GM08714 (cell line): ENCODE results near the gene KIF6.
"Not testable (repeated sequence)": the region's sequence is repeated elsewhere in the genome, so short reads cannot be mapped to it uniquely, and the experiment has no call there.

Experiments
- H3K4me3 ChIP-seq: fragments of 200-500 bp; sonication (Bioruptor generic); 2 replicates; pipeline ENCODE4 v1.5.1; 2014; ENCODE audit warnings: mild to moderate bottlenecking, low read length, inconsistent platforms
- ZNF274 ChIP-seq: IDR thresholded peaks from 2 replicates; pipeline ENCODE4 v1.6.1; 2012; ENCODE audit warnings: mild to moderate bottlenecking, low read depth, low read length

Gene KIF6

GRCh38 chr6:39488255-39488879, 236.8 kb downstream of the KIF6 start:
- H3K4me3 ChIP-seq, result no peak overlapping the region
- TF ChIP-seq ZNF274, result no peak

DNA sequence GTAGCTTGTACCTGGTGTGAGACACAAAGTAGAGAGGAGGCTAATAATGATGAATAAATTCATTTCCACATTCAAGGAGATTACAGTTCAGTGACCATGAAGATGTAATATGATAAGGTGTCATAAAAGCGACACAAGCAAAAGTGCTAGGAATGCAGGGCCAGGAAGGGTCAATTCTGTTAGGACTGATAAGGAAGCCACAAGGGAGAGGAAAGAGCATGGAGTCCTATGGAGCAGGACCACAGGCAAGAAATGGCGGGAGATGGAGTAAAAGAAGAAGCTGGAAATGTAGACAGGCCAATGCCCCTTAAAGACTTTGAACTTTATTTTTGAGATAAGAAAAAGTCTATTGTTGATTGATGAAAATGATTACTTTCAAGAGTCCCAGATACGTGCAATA, 240.9 kb downstream of the KIF6 start:
- H3K4me3 ChIP-seq, result no peak overlapping the region
- no peak for TF ChIP-seq ZNF274

DNA sequence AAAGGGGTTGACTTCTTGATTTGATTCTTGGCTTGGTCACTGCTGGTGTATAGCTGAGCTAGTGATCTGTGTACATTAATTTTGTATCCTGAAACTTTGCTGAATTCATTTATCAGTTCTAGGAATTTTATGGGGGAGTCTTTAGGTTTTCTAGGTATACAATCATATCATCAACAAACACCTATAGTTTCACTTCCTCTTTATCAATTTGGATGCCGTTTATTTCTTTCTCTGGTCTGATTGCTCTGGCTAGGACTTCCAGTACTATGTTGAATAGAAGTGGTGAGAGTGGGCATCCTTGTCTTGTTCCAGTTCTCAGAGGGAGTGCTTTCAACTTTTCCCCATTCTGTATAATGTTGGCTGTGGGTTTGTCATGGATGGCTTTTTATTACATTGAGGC, 245.4 kb downstream of the KIF6 start:
- not testable (repeated sequence) for H3K4me3 ChIP-seq

- TF ChIP-seq ZNF274, result no peak
- no peak overlapping the region for H3K4me3 ChIP-seq
Observed at GRCh38 chr6:39476670-39477069, 248.5 kb downstream of the KIF6 start.

GRCh38 chr6:39476151-39476550, 249.1 kb downstream of the KIF6 start:
- no peak overlapping the region for H3K4me3 ChIP-seq
- TF ChIP-seq ZNF274, result no peak

- TF ChIP-seq ZNF274, result no peak
- no peak overlapping the region for H3K4me3 ChIP-seq
Observed at GRCh38 chr6:39471954-39472659, 253.1 kb downstream of the KIF6 start.

- no peak overlapping the region for H3K4me3 ChIP-seq
- TF ChIP-seq ZNF274, result no peak
Observed at GRCh38 chr6:39470506-39470905, 254.7 kb downstream of the KIF6 start.

- TF ChIP-seq ZNF274, result no peak
- no peak overlapping the region for H3K4me3 ChIP-seq
Observed at GRCh38 chr6:39468385-39468784, 256.8 kb downstream of the KIF6 start.

DNA sequence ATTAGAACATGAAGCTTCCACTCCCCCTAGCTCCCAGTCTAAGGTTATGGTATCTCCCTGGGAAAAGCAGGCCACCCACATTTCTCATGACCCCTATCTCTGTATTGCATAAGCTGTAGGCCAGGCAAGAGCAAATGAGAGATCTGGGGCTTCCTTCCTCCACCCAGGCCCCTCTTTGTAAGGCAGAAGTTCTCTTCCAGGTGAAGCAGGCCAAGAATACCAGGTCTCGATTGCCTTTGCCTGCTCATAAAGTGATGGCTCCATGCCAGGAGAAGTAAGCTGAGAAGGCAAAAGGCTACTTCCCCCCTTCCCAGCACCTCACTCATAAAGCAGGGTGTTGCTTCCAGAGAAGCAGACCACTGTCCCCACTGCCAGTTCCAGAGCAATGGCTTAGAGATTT, 258.6 kb downstream of the KIF6 start:
- TF ChIP-seq ZNF274, result no peak

GRCh38 chr6:39465539-39465938, 259.7 kb downstream of the KIF6 start:
- no peak overlapping the region for H3K4me3 ChIP-seq
- TF ChIP-seq ZNF274, result no peak

More for the DNA sequence above, 258.6 kb downstream of the KIF6 start:
- H3K4me3 ChIP-seq, result no peak overlapping the region

DNA sequence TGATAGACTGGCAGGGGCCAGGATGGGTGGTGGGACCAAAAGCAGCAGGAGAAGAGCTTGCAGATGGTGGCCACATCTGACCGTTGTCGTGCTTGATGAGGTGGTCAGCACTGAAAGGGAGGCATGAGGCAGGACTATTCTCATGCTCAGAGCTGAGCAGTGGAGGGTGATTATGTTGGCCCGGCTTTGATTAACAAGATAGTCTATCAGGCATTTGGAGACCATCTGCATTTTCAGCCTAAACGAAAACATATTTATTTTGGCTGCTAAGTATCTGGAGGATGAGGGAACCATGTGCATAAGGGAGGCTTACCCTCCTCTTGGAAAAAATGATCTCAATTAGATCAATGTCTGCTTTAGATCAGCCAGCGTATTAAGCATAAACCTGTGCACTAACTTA, 261.1 kb downstream of the KIF6 start:
- TF ChIP-seq ZNF274, result no peak
- H3K4me3 ChIP-seq, result no peak overlapping the region

- H3K4me3 ChIP-seq, result no peak overlapping the region
- no peak for TF ChIP-seq ZNF274
Observed at GRCh38 chr6:39453956-39454524, 271.2 kb downstream of the KIF6 start.

DNA sequence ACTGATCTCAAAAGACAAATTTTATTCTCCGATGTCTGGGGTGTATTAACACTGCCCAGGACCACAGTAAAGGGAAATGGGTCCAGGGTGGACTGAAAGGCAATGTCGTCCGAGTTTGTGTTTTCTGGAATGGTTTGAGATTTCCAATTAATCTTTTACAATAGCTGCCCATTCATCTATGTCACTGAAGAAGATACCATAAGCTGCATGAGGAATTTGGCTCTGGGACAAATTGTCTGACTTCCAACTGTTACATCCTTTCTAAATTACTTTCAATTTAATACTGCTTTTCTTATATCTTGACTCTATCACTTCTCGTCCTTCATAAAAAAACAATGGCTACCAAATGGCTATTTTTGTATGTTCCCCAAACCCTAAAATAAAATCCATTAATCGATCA, 272.0 kb downstream of the KIF6 start:
- H3K4me3 ChIP-seq, result no peak overlapping the region
- TF ChIP-seq ZNF274, result no peak

GRCh38 chr6:39452306-39453145, 272.7 kb downstream of the KIF6 start:
- TF ChIP-seq ZNF274, result no peak
- H3K4me3 ChIP-seq, result no peak overlapping the region

- TF ChIP-seq ZNF274, result no peak
- H3K4me3 ChIP-seq, result no peak overlapping the region
Observed at GRCh38 chr6:39451831-39452230, 273.4 kb downstream of the KIF6 start.

- H3K4me3 ChIP-seq, result no peak overlapping the region
Observed at GRCh38 chr6:39449022-39449421, 276.2 kb downstream of the KIF6 start.

More at GRCh38 chr6:39449022-39449421, 276.2 kb downstream of the KIF6 start:
- TF ChIP-seq ZNF274, result no peak
